Liver (tissue), 9 donors: Measurements from ENCODE around the gene SLIT3. TPM values are rescaled to one million over a fixed set of nuclear protein-coding genes. Genes with fewer than 3 reads are reported as not detected.

Experiments used
- DNase-seq: peaks from one replicate; pipeline ENCODE4 v3.0.0-alpha.2; 2017; ENCODE audit warnings: low spot score
- H3K27ac ChIP-seq, 2 donors: one replicate each; pipeline ENCODE4 v1.7.0; 2013; ENCODE audit warnings: inconsistent platforms in 2 of 2, low read length in 2 of 2, control low read depth in 1 of 2, low read depth in 1 of 2, mild to moderate bottlenecking in 1 of 2
- H3K27me3 ChIP-seq, 4 donors: one replicate each; pipeline versions ENCODE4 v1.6.1 to v1.7.0; 2013; ENCODE audit warnings: low read length in 3 of 4, inconsistent platforms in 1 of 4, mild to moderate bottlenecking in 1 of 4, moderate library complexity in 1 of 4; ENCODE audit not compliant: control insufficient read depth in 4 of 4, insufficient read depth in 4 of 4
- H3K36me3 ChIP-seq, 4 donors: one replicate each; pipeline versions ENCODE4 v1.6.1 to v1.7.0; 2013; ENCODE audit warnings: low read length in 3 of 4, mild to moderate bottlenecking in 3 of 4, low read depth in 1 of 4, moderate library complexity in 1 of 4; ENCODE audit not compliant: control insufficient read depth in 4 of 4, insufficient read depth in 3 of 4
- H3K4me1 ChIP-seq, 4 donors: one replicate each; pipeline versions ENCODE4 v1.6.1 to v1.7.0; 2013; ENCODE audit warnings: low read length in 3 of 4, mild to moderate bottlenecking in 3 of 4, moderate library complexity in 1 of 4; ENCODE audit not compliant: control insufficient read depth in 4 of 4, insufficient read depth in 4 of 4
- H3K4me3 ChIP-seq, 3 donors: one replicate each; pipeline versions ENCODE4 v1.6.1 to v1.7.0; 2013; ENCODE audit warnings: low read length in 3 of 3, control low read depth in 1 of 3, low read depth in 1 of 3, mild to moderate bottlenecking in 1 of 3
- H3K9ac ChIP-seq, 2 donors: one replicate each; pipeline ENCODE4 v1.7.0; 2013; ENCODE audit warnings: low read length in 2 of 2, mild to moderate bottlenecking in 2 of 2, moderate library complexity in 2 of 2, control low read depth in 1 of 2, low read depth in 1 of 2
- H3K9me3 ChIP-seq, 4 donors: one replicate each; pipeline versions ENCODE4 v1.6.1 to v1.7.0; 2013; ENCODE audit warnings: low read length in 3 of 4; ENCODE audit not compliant: control insufficient read depth in 4 of 4
- ATF3 ChIP-seq: IDR thresholded peaks from 2 replicates; pipeline ENCODE4 v1.6.1; 2016; ENCODE audit warnings: antibody characterized with exemption
- CTCF ChIP-seq: fragments of 150-350 bp; IDR thresholded peaks from 2 replicates; pipeline ENCODE4 v1.5.1; 2017; ENCODE audit warnings: improper control_type of control experiment, low read depth, low read length; ENCODE audit not compliant: missing input control
- FOXA1 ChIP-seq: IDR thresholded peaks from 2 replicates; pipeline ENCODE4 v1.6.1; 2016; ENCODE audit warnings: antibody characterized with exemption
- HNF4A ChIP-seq, 2 donors: conservative IDR thresholded peaks; 2 replicates each; pipeline ENCODE4 v1.6.1; 2016; ENCODE audit warnings: antibody characterized with exemption in 2 of 2, mild to moderate bottlenecking in 2 of 2
- HNF4G ChIP-seq: IDR thresholded peaks from 2 replicates; pipeline ENCODE4 v1.6.1; 2016; ENCODE audit warnings: antibody characterized with exemption
- JUND ChIP-seq, 2 donors: IDR thresholded peaks; 2 replicates each; pipeline ENCODE4 v1.6.1; 2016; ENCODE audit warnings: antibody characterized with exemption in 2 of 2
- MAX ChIP-seq: IDR thresholded peaks from 2 replicates; pipeline ENCODE4 v1.6.1; 2016; ENCODE audit warnings: antibody characterized with exemption
- RAD21 ChIP-seq, 2 donors: IDR thresholded peaks; 2 replicates each; pipeline ENCODE4 v1.6.1; 2016; ENCODE audit warnings: antibody characterized with exemption in 2 of 2, mild to moderate bottlenecking in 2 of 2
- REST ChIP-seq: IDR thresholded peaks from 2 replicates; pipeline ENCODE4 v1.6.1; 2016; ENCODE audit warnings: antibody characterized with exemption, mild to moderate bottlenecking
- RXRA ChIP-seq, 2 donors: IDR thresholded peaks; 2 replicates each; pipeline ENCODE4 v1.6.1; 2017 to 2018; ENCODE audit warnings: antibody characterized with exemption in 2 of 2, mild to moderate bottlenecking in 1 of 2
- SP1 ChIP-seq: IDR thresholded peaks from 2 replicates; pipeline ENCODE4 v1.6.1; 2018; ENCODE audit warnings: antibody characterized with exemption, mild to moderate bottlenecking
- TAF1 ChIP-seq: conservative IDR thresholded peaks from 2 replicates; pipeline ENCODE4 v1.6.1; 2016; ENCODE audit warnings: antibody characterized with exemption, mild to moderate bottlenecking
- YY1 ChIP-seq: IDR thresholded peaks from 2 replicates; pipeline ENCODE4 v1.6.1; 2016; ENCODE audit warnings: antibody characterized with exemption, mild to moderate bottlenecking
- ZBTB33 ChIP-seq: IDR thresholded peaks from 2 replicates; pipeline ENCODE4 v1.6.1; 2016; ENCODE audit warnings: antibody characterized with exemption
- WGBS: extraction: QIAGEN DNeasy Blood & Tissue Kit; methylation state at CpG from one replicate; pipeline ENCODE4 v1.1.7; 2013; 5-methylcytosine and 5-hydroxymethylcytosine counted together
- polyA plus RNA-seq, 2 donors: library from polyadenylated mRNA; stranded (reverse) in 1 of 2; unstranded in 1 of 2; fragments of 200-250 nt in 1 of 2; fragments of >200 nt in 1 of 2; fragmentation: Nextera tagmentation in 1 of 2; extraction: Ambion mirVana in 1 of 2; gene quantifications; one replicate each; pipeline versions ENCODE4 v1.2.1 to v1.2.3, GENCODE V29; 2013 to 2015
- total RNA-seq, 2 donors: library from RNA; depleted of rRNA; stranded (reverse); fragments of >200 nt; gene quantifications; one replicate each; pipeline ENCODE4 v1.2.3, GENCODE V29; 2014
- donor health status: healthy.
- donor health status: healthy.
- donor health status: healthy.
- donor health status: healthy.
- donor health status: healthy.

Gene SLIT3
- total and polyA plus RNA-seq, 4 donors: 0.61 to 1.3 (median 0.91) TPM

GRCh38 chr5:169103586-169104181 is 197.3 kb downstream of the SLIT3 start:
- Histone ChIP-seq H3K27me3 (no peaks in the 10 kb centered on the region), H3K9me3 (peaks cover 0 to 5% (median 0%) of the 10 kb centered on the region in 4 donors), H3K36me3 (no peaks in the 10 kb centered on the region), H3K4me1 (no peaks in the 10 kb centered on the region), H3K27ac (no peak overlapping the region), H3K9ac (no peak overlapping the region), H3K4me3 (no peak overlapping the region)
- no peak for TF ChIP-seq REST
- TF ChIP-seq TAF1: no peak
- no peak for TF ChIP-seq FOXA1
- TF ChIP-seq SP1: no peak
- no peak for TF ChIP-seq RXRA (IDR thresholded peaks at IDR 0.05)
- no peak for TF ChIP-seq ATF3
- no peak for TF ChIP-seq YY1
- 64% methylated on average over 11 of the region's 11 CpGs for WGBS
- no peak for DNase-seq

GRCh38 chr5:169101966-169102365 is 199.0 kb downstream of the SLIT3 start:
- no peaks in the 10 kb centered on the region for H3K36me3 ChIP-seq
- no peaks in the 10 kb centered on the region for H3K27me3 ChIP-seq
- H3K4me1 ChIP-seq: no peaks in the 10 kb centered on the region
- no peak overlapping the region for H3K4me3 ChIP-seq
- TF ChIP-seq RAD21 (IDR thresholded peaks at IDR 0.05) (no peak), SP1 (no peak), JUND (IDR thresholded peaks at IDR 0.05) (no peak), FOXA1 (no peak), REST (no peak), MAX (no peak), CTCF (no peak), YY1 (no peak), HNF4A (conservative IDR thresholded peaks at IDR 0.05) (no peak), ZBTB33 (no peak), HNF4G (no peak), RXRA (IDR thresholded peaks at IDR 0.05) (no peak)
- H3K27ac ChIP-seq: no peak overlapping the region
- DNase-seq: no peak
- 70% methylated on average over 2 of the region's 2 CpGs for WGBS
- H3K9ac ChIP-seq: no peak overlapping the region
- H3K9me3 ChIP-seq: peaks cover 0 to 5% (median 0%) of the 10 kb centered on the region in 4 donors
